PC-3 (cell line): Measurements from ENCODE around the gene TNS3. TPM values are rescaled to one million over a fixed set of nuclear protein-coding genes. Genes with fewer than 3 reads are reported as not detected.

ENCODE experiments used
- ATAC-seq: fragments of 200-7000 bp; cut with Tn5 transposase; 2 replicates; pipeline ENCODE4 v1.9.1; 2020; ENCODE audit warnings: mild to moderate bottlenecking, moderate library complexity
- BruUV-seq: library from RNA; stranded (reverse); fragments of 400-500 nt; replicated peaks from 2 replicates; lab custom pipeline; 2021; lab: Mats Ljungman, UMichigan
- CTCF ChIA-PET: fragments of 300-600 bp; sonication (Branson Sonifier 250); formaldehyde crosslinking; loops from one replicate; lab custom pipeline; 2022; ENCODE audit warnings: antibody characterized with exemption; lab: Charles Lee
- POLR2A ChIA-PET: fragments of 300-600 bp; sonication (Branson Sonifier 250); formaldehyde crosslinking; loops from one replicate; lab custom pipeline; 2022; ENCODE audit warnings: antibody characterized with exemption; ENCODE audit not compliant: unreplicated experiment; lab: Charles Lee
- DNase-seq: peaks from one replicate; pipeline ENCODE4 v3.0.0-alpha.2; 2015
- H2AFZ ChIP-seq: fragments of 300-600 bp; sonication (generic); 2 replicates; pipeline ENCODE4 v1.6.0; 2016; ENCODE audit warnings: antibody characterized with exemption, low read length
- H3F3A ChIP-seq: fragments of 300-600 bp; sonication (generic); one replicate; pipeline ENCODE4 v1.6.0; 2017; ENCODE audit warnings: antibody characterized with exemption, low read length, control low read depth, mild to moderate bottlenecking; ENCODE audit not compliant: unreplicated experiment
- H3K27ac ChIP-seq: fragments of 300-600 bp; sonication (generic); 2 replicates; pipeline ENCODE4 v1.5.1; 2016; ENCODE audit warnings: mild to moderate bottlenecking, low read length
- H3K27me3 ChIP-seq: fragments of 300-600 bp; sonication (generic); 2 replicates; pipeline ENCODE4 v1.6.1; 2016; ENCODE audit warnings: low read length, mixed read lengths
- H3K36me3 ChIP-seq: fragments of 300-600 bp; sonication (generic); 2 replicates; pipeline ENCODE4 v1.6.1; 2016; ENCODE audit warnings: low read depth, mixed run types, low read length, mixed read lengths
- H3K4me1 ChIP-seq: fragments of 300-600 bp; sonication (generic); 2 replicates; pipeline ENCODE4 v1.5.1; 2016; ENCODE audit warnings: low read length; ENCODE audit not compliant: insufficient read depth
- H3K4me2 ChIP-seq: fragments of 300-600 bp; sonication (generic); 2 replicates; pipeline ENCODE4 v1.6.0; 2016; ENCODE audit warnings: low read length
- H3K4me3 ChIP-seq: fragments of 300-600 bp; sonication (generic); 2 replicates; pipeline ENCODE4 v1.5.1; 2016; ENCODE audit warnings: mild to moderate bottlenecking, low read length, mixed read lengths
- H3K79me2 ChIP-seq: fragments of 300-600 bp; sonication (generic); 2 replicates; pipeline ENCODE4 v1.6.1; 2017; ENCODE audit warnings: low read length, mixed read lengths
- H3K9ac ChIP-seq: fragments of 300-600 bp; sonication (generic); 2 replicates; pipeline ENCODE4 v1.6.0; 2016; ENCODE audit warnings: mild to moderate bottlenecking, low read length
- H3K9me2 ChIP-seq: fragments of 300-600 bp; sonication (generic); replicated peaks from 2 replicates; pipeline ENCODE4 v1.6.1; 2016; ENCODE audit warnings: mixed run types, low read length, mixed read lengths
- H3K9me3 ChIP-seq: fragments of 300-600 bp; sonication (generic); 2 replicates; pipeline ENCODE4 v1.6.1; 2016; ENCODE audit warnings: low read length, mixed read lengths
- H4K20me1 ChIP-seq: fragments of 300-600 bp; sonication (generic); 2 replicates; pipeline ENCODE4 v1.6.1; 2016; ENCODE audit warnings: low read length, mixed read lengths
- EZH2 ChIP-seq: fragments of 300-600 bp; sonication (generic); IDR thresholded peaks from one replicate; pipeline ENCODE4 v1.6.1; 2017; ENCODE audit warnings: antibody characterized with exemption, mild to moderate bottlenecking, low read length; ENCODE audit not compliant: unreplicated experiment
- EZH2phosphoT487 ChIP-seq: fragments of 300-600 bp; sonication (generic); IDR thresholded peaks from 2 replicates; pipeline ENCODE4 v1.6.1; 2018; ENCODE audit warnings: mild to moderate bottlenecking, antibody characterized with exemption, low read length, borderline replicate concordance
- intact Hi-C: fragments of 100-400 bp; cut with micrococcal nuclease; formaldehyde crosslinking; loops from 2 replicates; pipeline ENCODE4 v1.9.0; 2023
- total RNA-seq: library from RNA; depleted of rRNA; stranded (reverse); fragments of >200 nt; gene quantifications from 2 replicates; pipeline ENCODE4 v1.2.3, GENCODE V29; 2014
- TF ChIP-seq, protein P1 (sequence below): fragments of 300-600 bp; sonication (generic); conservative IDR thresholded peaks from 2 replicates; pipeline ENCODE4 v1.5.1; 2017; ENCODE audit warnings: antibody characterized with exemption, low read depth, mild to moderate bottlenecking, low read length

TNS3 gene
- total RNA-seq, 1 experiment from 2014 or later, result 72.3 TPM

GRCh38 chr7:47421456-47421855 is 160.5 kb downstream of the TNS3 start:
- BruUV-seq, result no TSS peak
- H3K4me3 ChIP-seq, result no peak overlapping the region
- H3K4me1 ChIP-seq, result no peaks in the 10 kb centered on the region
- intact Hi-C loops, result no loop called here
- H3K79me2 ChIP-seq, result no peaks in the 10 kb centered on the region
- H3K36me3 ChIP-seq, result peaks cover 67% of the 10 kb centered on the region
- no peak overlapping the region for H3K27ac ChIP-seq
- H3F3A ChIP-seq, result no peaks in the 10 kb centered on the region
- no peaks in the 10 kb centered on the region for H4K20me1 ChIP-seq
- no peaks in the 10 kb centered on the region for H3K27me3 ChIP-seq
- ATAC-seq (no peak), DNase-seq (no peak)
- ChIA-PET CTCF (no interaction called here), POLR2A (no interaction called here)
- TF ChIP-seq EZH2 (no peak), EZH2phosphoT487 (no peak)
- TF ChIP-seq, protein P1, sequence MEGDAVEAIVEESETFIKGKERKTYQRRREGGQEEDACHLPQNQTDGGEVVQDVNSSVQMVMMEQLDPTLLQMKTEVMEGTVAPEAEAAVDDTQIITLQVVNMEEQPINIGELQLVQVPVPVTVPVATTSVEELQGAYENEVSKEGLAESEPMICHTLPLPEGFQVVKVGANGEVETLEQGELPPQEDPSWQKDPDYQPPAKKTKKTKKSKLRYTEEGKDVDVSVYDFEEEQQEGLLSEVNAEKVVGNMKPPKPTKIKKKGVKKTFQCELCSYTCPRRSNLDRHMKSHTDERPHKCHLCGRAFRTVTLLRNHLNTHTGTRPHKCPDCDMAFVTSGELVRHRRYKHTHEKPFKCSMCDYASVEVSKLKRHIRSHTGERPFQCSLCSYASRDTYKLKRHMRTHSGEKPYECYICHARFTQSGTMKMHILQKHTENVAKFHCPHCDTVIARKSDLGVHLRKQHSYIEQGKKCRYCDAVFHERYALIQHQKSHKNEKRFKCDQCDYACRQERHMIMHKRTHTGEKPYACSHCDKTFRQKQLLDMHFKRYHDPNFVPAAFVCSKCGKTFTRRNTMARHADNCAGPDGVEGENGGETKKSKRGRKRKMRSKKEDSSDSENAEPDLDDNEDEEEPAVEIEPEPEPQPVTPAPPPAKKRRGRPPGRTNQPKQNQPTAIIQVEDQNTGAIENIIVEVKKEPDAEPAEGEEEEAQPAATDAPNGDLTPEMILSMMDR, result no peak
- no peaks in the 10 kb centered on the region for H3K9me2 ChIP-seq
- H3K4me2 ChIP-seq, result no peak overlapping the region
- no peak overlapping the region for H2AFZ ChIP-seq
- H3K9me3 ChIP-seq, result no peaks in the 10 kb centered on the region
- H3K9ac ChIP-seq, result no peak overlapping the region

DNA sequence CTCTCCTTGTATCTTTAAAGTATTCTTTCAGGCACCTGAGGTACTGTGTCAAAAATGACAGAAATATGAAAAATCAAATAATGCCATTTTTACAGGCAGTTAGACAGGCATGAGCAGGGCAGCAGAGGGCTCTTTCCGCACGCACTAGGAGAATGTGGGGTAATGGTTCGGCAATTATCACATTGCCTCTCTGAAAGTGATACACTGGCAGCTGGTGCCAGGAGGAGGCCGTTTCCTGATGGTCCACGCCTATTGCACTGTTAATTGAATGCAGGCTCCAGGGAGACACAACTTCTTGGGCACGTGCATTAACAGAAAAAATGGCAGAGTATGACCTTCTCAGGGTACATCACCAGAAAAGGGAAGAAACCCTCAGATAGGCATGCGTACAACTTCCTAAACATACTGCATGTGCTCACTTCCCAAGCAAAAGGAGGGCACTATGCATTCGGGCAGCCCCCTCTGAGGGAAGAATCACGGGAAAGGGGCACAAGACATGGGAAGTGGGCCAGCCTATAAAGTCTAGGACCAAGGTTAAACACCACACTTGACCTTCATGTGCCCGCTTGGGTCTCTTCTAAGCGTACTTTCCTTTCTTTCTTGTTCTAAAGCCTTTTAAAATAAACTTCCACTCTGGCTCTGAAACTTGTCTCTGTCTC is 161.7 kb downstream of the TNS3 start:
- Histone ChIP-seq H2AFZ (no peak overlapping the region), H3K36me3 (peaks cover 60% of the 10 kb centered on the region)
- intact Hi-C loops, result no loop called here

DNA sequence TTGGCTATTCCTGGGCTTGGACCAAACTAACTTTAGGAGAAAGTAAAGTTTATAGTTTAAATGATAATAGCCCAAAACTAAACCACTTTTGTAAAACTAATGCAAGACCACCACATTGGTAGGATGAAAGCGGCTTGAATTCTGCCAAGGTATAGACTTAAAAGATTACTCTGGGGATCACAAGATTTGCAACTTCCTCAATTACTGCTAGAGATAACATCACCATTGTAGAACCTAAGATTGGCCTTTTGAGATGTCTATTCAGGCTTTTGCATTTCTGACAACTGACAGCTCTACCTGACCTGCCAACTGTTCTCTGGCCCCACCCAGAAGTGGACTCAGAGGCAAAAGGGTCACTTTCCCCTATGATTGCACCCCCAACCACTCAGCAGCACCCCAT is 162.4 kb downstream of the TNS3 start:
- Histone ChIP-seq H3K79me2 (no peaks in the 10 kb centered on the region), H3K4me3 (no peak overlapping the region), H3K9me2 (no peaks in the 10 kb centered on the region), H3K27ac (no peak overlapping the region), H2AFZ (no peak overlapping the region), H3F3A (no peaks in the 10 kb centered on the region), H3K27me3 (no peaks in the 10 kb centered on the region), H3K4me2 (no peak overlapping the region), H3K9me3 (no peaks in the 10 kb centered on the region), H4K20me1 (no peaks in the 10 kb centered on the region), H3K4me1 (no peaks in the 10 kb centered on the region), H3K9ac (no peak overlapping the region), H3K36me3 (peaks cover 63% of the 10 kb centered on the region)
- TF ChIP-seq EZH2phosphoT487 (no peak), EZH2 (no peak)
- TF ChIP-seq, protein P1, result no peak
- CTCF ChIA-PET, result no interaction called here
- intact Hi-C loops, result no loop called here
- POLR2A ChIA-PET, result no interaction called here
- DNase-seq (no peak), ATAC-seq (no peak)
- no TSS peak for BruUV-seq

More for the DNA sequence above, 161.7 kb downstream of the TNS3 start:
- ChIA-PET CTCF (no interaction called here), POLR2A (no interaction called here)
- ATAC-seq (no peak), DNase-seq (no peak)
- no TSS peak for BruUV-seq
- Histone ChIP-seq H3K9me2 (no peaks in the 10 kb centered on the region), H3K79me2 (no peaks in the 10 kb centered on the region), H3K9me3 (no peaks in the 10 kb centered on the region), H3F3A (no peaks in the 10 kb centered on the region), H3K4me3 (no peak overlapping the region), H4K20me1 (no peaks in the 10 kb centered on the region), H3K27ac (no peak overlapping the region), H3K27me3 (no peaks in the 10 kb centered on the region), H3K9ac (no peak overlapping the region), H3K4me1 (no peaks in the 10 kb centered on the region), H3K4me2 (no peak overlapping the region)
- TF ChIP-seq, protein P1, result no peak
- TF ChIP-seq EZH2phosphoT487 (no peak), EZH2 (no peak)
